ENCODE results near the gene SHOC1. TPM values are rescaled to one million over a fixed set of nuclear protein-coding genes. Genes with fewer than 3 reads are reported as not detected.

Gene SHOC1
- 0.15 TPM in 1 of 2 replicates, not detected in the other for total RNA-seq

DNA sequence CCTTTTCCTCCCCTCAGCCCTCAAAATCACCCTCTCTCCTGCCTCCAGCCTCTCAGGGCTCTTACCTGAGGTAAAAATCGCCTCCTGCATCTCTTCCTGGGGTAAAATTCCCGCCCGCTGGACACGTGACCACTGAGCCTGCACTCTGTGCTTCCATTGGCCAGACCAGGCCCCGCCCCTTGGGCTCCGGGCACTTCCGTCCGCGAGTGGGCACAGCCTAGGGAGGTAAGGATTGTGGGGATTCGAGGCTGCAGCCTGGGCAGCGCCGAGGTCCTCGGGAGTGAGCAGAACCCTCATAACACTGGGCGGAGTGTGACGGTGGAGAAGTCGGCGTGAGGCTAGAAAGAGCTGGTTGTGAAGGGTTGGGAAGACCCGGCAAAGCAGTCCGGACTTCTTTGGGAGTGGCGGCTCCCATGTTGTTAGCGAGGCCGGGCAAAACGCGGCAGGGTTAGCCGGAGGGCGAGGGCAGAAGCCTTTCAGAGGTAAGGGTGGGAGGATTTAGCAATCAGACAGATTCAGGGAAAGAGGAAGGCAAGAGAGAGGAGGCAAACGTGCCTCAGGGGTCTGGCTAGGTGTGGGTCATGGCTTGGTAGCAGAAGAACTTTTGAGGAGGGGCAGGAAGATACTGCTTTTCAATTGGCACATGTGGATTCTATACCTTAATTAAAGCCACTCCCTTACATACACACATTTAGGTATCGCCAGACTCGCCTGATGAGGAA, at the start of gene SHOC1:
TSS of gene SHOC1 (minus strand) at position 103 of the 722 bp plus-strand sequence. CDS start 3,519 bp downstream, outside the sequence.

Other genes with a start within 250 kb of the SHOC1 start
- 43.2 and 54.1 TPM in 2 replicates for gene PTGR1, start 195.3 kb downstream of the SHOC1 start, total RNA-seq
- gene DNAJC25, start 163.6 kb downstream of the SHOC1 start, total RNA-seq: 4.1 and 4.5 TPM in 2 replicates
- gene GNG10, start 133.3 kb downstream of the SHOC1 start, total RNA-seq: 59.9 and 76.7 TPM in 2 replicates
- 49.7 and 60.8 TPM in 2 replicates for gene UGCG, start 101.9 kb upstream of the SHOC1 start, total RNA-seq